Astrocyte of the spinal cord (primary cell): ENCODE measurements around the gene VEZT.

Experiments
- DNase-seq: peaks from one replicate; pipeline ENCODE4 v3.0.0; 2011; ENCODE audit warnings: low read depth, low spot score
- H3K4me3 ChIP-seq: 2 replicates; pipeline ENCODE4 v1.5.1; 2011; ENCODE audit warnings: low read depth, mild to moderate bottlenecking, low read length, moderate library complexity
- in situ Hi-C: cut with HindIII; loops from 2 replicates; pipeline ENCODE4 v1.10.0; 2017; ENCODE audit warnings: low sequenced_read_pairs
- TF ChIP-seq, protein P1 (sequence below): IDR thresholded peaks from 2 replicates; pipeline ENCODE4 v1.5.1; 2012; ENCODE audit warnings: low read depth, mild to moderate bottlenecking, low read length, inconsistent platforms

Gene VEZT

DNA sequence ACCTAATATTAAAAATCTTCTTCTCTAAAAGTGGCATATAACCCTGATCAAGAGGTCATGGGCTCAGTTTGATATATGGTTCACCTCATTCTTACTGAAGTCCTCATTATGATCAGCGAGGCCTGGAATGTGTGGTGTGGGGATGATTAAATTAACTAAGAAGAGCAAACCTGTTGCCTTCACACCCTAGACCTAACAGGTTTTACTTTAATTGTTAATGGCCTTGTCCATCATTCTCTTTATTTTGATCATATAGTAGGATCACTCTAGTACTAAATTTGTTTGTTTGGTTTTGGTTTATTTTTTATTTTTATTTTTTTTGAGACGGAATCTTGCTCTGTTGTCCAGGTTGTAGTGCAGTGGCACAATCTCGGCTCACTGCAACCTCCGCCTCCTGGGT is 43.5 kb downstream of the VEZT start:
- in situ Hi-C loops, result no loop called here
- no peak for DNase-seq
- no peak overlapping the region for H3K4me3 ChIP-seq
- TF ChIP-seq, protein P1, sequence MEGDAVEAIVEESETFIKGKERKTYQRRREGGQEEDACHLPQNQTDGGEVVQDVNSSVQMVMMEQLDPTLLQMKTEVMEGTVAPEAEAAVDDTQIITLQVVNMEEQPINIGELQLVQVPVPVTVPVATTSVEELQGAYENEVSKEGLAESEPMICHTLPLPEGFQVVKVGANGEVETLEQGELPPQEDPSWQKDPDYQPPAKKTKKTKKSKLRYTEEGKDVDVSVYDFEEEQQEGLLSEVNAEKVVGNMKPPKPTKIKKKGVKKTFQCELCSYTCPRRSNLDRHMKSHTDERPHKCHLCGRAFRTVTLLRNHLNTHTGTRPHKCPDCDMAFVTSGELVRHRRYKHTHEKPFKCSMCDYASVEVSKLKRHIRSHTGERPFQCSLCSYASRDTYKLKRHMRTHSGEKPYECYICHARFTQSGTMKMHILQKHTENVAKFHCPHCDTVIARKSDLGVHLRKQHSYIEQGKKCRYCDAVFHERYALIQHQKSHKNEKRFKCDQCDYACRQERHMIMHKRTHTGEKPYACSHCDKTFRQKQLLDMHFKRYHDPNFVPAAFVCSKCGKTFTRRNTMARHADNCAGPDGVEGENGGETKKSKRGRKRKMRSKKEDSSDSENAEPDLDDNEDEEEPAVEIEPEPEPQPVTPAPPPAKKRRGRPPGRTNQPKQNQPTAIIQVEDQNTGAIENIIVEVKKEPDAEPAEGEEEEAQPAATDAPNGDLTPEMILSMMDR, result no peak

GRCh38 chr12:95262808-95263207 is 45.2 kb downstream of the VEZT start:
- in situ Hi-C loops, result no loop called here
- H3K4me3 ChIP-seq, result no peak overlapping the region
- DNase-seq, result no peak
- TF ChIP-seq, protein P1, result no peak

DNA sequence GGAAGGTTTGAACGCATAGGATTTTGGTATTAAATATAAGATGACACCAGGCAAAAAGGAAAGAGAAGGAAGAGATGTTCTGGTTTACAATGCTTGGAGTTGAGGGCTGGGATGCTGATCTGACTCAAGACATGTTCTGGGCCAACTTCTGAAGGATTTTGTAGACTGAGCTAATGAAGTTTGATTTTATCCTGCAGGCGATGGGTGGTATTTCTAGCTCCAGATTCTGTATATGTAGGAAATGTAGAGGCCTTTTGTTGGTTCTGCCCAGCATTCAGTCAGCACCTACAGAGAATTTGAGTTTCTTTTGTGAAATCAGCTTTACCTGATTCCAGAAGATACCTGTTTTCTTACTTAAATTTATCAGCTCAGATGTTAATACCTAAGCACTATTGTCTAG is 48.2 kb downstream of the VEZT start:
- in situ Hi-C loops, result no loop called here
- no peak for DNase-seq
- no peak overlapping the region for H3K4me3 ChIP-seq
- TF ChIP-seq, protein P1, result no peak

DNA sequence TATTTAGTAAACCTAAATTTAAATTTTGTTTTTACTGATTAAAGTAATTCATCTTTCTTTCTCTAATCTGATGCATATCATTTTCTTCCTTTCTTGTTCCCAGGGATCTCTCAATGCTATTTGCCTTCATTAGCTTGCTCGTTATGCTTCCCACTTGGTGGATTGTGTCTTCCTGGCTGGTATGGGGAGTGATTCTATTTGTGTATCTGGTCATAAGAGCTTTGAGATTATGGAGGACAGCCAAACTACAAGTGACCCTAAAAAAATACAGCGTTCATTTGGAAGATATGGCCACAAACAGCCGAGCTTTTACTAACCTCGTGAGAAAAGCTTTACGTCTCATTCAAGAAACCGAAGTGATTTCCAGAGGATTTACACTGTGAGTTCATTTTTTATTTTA is 48.6 kb downstream of the VEZT start:
- DNase-seq, result no peak
- TF ChIP-seq, protein P1, result no peak
- no peak overlapping the region for H3K4me3 ChIP-seq
- in situ Hi-C loops, result no loop called here

- TF ChIP-seq, protein P1, result no peak
- in situ Hi-C loops, result no loop called here
- no peak overlapping the region for H3K4me3 ChIP-seq
- no peak for DNase-seq
Observed at GRCh38 chr12:95269892-95270291, 52.3 kb downstream of the VEZT start.

DNA sequence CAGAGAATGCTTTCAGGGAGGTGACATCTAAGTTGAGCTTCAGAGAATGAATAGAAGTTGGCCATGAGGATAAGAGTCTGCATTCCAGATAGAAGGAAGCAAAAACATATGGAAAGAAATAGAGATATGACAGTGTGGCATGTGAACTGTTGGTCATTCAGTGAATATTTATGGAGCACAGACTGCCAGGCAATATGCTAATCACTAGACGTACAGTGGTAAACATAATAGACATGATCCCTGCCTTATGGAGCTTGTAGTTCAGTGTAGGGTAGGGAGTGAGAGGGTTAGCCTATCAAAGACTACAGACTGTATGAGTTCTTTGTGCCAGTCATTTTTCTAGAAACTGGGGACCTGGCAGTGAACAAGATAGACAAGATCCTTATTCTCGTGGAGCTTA is 53.9 kb downstream of the VEZT start:
- H3K4me3 ChIP-seq, result no peak overlapping the region
- no peak for DNase-seq
- in situ Hi-C loops, result no loop called here
- TF ChIP-seq, protein P1, result no peak

DNA sequence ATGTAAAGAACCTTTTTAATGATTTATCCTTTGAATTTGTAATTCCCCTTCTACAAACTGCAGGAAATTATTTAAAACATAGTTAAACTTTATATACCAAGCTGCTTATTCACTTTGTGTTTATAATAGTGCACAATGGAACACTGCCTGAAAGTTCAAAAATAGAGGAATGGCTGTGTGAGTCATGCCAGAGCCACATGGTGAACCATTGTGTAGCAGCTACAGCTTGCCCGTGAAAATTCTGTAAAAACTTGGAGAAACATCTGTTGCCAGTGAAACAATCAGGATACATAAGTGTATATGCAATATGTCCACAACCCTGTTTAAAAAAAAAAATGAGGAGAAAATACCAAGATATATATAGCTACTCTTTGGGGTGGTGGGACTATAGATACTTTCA is 59.5 kb downstream of the VEZT start:
- no peak overlapping the region for H3K4me3 ChIP-seq
- in situ Hi-C loops, result no loop called here
- peak; percentile 90 for DNase-seq
- TF ChIP-seq, protein P1, result no peak
